Measurements from ENCODE around the gene ACSS1.
A peak's percentile ranks its signal among the peaks of the same experiment; 100 is the strongest.

The ACSS1 gene

GRCh38 chr20:24993337-24994185, 64.4 kb downstream of the ACSS1 start:
- no peak for DNase-seq (ENCODE audit: low read depth in 3 of 3)

GRCh38 chr20:24992487-24993205, 65.3 kb downstream of the ACSS1 start, which contains the start of gene APMAP:
Gene APMAP (minus strand): TSS chr20:24992751. CDS start chr20:24992688, 63 bp downstream.
- DNase-seq (ENCODE audit: low read depth in 3 of 3), result peak; percentile 93 to 94 (median 94)

GRCh38 chr20:24991897-24992486, 65.9 kb downstream of the ACSS1 start:
- DNase-seq (ENCODE audit: low read depth in 3 of 3), result peak in 1 of 3 experiments; percentile 6

DNA sequence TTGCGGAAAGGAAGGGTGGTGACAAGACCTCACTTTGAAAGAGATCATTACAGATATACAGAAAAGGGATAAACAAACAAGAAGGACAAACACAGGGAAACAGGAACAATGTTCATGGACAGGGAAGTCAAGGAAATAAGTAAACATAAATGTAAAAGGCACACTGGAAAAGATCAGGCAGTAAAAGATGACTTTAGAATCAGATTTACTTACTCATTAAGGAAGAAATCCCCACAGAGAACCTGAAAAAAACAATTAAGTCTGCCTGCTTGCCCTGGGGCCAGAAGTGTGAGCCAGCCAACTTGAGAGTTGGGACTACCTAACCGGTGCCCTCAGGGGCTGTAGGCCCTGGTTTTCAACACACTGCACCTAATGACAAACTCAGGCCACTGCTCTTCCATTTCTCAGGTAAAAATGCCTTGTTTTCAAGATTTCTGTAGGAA, 67.1 kb downstream of the ACSS1 start:
- no peak for DNase-seq (ENCODE audit: low read depth in 3 of 3)

DNA sequence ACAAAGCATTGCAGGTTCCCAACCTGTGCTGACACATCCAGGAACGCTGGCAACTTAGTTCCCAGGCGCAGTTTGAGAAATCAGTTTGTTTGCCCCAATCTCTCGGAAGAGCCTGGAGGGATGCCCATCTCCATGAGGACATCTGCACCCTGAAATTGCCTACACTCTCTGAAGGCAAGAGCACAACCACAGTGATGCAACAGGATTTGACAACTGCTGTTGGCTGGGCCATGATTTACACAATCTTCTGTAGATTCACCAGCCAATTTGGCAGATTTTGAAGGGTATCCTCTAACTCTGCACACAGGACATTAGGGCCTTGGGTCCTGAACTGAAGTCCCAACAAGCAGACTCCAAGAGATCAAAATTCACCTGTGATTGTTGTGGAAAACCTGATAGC, 68.8 kb downstream of the ACSS1 start:
- DNase-seq (ENCODE audit: low read depth in 3 of 3), result no peak

DNA sequence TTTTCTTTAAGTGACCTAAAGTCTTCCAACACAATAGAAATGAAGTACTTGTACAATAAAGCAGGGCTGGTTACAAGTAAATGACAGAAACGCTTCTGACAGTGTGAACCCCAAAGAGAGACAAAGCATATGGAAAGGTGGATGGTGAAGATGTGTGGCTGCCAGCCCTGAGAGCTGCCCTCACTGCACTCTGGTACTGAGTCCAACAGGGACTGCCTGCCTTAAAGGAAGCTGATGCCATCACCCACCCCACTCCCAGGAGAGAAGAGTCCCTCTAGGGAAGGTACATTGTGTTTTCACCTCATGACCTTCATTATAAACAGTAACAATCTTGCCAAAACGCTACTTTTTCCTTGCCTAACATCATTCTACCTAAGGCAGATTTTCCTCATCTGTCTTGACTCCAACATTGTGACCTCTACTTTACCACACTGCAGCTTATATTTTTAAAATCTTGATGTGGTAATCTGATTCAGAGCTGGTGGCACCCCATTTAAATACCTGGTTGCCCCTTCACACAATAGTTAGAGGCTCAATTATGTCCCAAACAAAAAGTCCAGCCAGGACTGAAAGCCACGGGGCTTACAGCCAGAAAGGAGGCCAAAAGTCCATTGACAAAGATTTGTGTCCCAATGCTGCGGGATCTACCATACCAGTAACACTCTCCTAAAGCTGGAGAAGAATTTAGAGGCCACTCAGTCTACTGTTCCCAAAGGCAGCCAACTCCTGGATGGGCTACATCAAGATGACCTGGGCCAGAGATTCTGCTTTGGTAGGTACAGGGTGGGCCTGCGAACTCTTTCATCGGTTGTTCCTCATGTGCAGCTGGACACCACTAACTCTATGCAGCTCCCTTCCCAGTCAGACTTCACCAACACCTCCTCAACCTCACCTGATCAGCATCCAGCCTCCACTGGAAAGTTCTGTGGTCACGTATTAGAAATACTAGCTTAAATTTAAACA, 69.8 kb downstream of the ACSS1 start:
- DNase-seq (ENCODE audit: low read depth in 3 of 3), result no peak

DNA sequence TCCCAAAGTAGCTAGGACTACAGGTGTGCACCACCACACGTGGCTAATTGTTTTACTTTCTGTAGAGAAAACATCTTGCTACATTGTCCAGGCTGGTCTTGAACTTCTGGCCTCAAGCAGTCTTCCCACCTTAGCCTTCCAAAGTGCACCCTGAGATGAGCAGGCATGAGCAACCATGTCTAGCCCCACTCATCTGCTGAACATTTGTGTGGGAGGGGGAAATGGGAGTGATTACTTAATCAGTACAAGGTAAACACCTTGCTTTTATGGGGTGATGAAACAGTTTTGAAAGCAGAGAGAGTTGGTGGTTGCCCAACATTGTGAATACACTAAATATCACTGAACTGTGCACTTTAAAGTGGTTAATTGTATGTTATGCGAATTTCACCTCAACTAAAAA, 70.7 kb downstream of the ACSS1 start:
- DNase-seq (ENCODE audit: low read depth in 3 of 3), result no peak

DNA sequence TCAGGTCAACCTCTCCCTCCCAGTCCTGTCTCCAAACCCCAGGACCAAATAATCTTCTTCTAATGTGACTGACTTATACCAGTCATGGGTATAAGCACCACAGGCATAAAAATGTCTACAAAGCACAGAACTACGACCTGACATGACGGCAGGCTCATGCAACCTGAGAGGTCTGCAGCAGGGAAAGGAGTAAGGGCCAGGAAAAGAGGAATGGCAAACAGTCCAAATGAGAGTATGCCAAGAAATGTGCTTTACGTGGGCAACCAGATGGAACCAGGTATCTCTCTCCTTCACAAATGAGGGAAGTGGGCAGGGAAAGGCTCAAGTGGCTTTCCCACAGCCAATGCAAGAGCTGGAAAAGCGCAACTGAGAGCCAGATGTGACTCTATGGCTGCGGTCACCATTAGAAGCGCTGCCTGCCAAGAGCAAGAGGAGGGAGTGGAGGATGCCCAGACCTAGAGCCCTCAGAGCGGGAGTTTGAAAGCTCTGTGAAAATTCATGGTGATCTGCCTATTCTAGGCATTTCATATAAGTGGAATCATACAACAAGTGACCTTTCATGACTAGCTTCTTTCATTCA, 71.4 kb downstream of the ACSS1 start:
- no peak for DNase-seq (ENCODE audit: low read depth in 3 of 3)

DNA sequence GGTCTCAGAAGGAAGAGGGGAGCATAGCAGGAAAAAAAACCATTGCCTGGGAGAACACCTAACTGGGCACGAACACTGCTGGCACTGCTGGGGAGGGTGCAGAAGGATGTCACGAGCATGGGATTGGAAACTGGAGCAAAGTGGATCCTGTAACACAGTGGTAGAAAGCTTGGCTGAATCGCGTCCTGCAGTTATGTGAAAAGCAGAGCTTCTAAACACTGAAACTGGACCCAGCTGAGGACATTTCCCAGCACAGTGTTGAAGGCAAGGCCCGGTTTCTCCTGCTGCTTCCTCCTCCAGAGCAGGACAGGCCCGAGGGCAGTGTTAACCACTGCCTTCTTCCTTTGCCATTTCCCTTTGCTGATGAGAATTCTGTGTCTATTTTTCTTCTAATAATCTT, 72.1 kb downstream of the ACSS1 start:
- no peak for DNase-seq (ENCODE audit: low read depth in 3 of 3)

DNA sequence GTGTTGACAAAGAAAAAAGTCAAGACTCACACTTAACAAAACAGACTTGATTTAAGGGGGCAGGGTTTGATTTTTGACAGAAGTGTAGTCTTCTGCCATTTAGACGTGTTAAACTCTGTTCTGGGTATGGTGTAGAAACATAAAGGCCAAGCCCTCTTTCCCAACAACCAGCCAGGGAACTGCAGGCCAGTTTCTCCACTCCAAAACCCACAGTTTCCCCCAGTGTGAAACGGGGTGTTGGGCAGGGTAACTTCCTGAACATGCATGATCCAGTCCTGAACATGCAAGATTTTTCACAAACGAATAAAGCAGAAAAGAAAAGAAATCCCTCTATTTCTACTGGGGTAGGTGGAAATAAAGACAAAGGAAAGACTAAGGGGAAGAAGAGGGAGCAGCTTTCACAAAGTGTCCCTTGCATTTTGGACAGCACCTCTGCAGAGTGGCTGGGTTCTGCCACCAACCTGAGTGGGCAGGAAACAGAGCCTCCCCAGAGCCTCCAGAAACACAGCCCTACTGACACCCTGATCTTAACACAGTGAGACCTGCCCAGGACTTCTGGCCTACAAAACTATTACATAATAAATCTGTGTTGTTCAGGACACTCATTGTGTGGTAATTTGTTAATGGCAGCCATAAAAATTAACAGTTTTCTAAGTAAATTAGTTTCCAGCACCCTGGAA, 72.8 kb downstream of the ACSS1 start:
- no peak for DNase-seq (ENCODE audit: low read depth in 3 of 3)

GRCh38 chr20:24983896-24984295, 74.0 kb downstream of the ACSS1 start:
- no peak for DNase-seq (ENCODE audit: low read depth in 3 of 3)

- no peak for DNase-seq (ENCODE audit: low read depth in 3 of 3)
These were observed 76.1 kb downstream of the ACSS1 start for GRCh38 chr20:24981790-24982189.

- no peak for DNase-seq (ENCODE audit: low read depth in 3 of 3)
These were observed 76.7 kb downstream of the ACSS1 start for GRCh38 chr20:24981282-24981681.

DNA sequence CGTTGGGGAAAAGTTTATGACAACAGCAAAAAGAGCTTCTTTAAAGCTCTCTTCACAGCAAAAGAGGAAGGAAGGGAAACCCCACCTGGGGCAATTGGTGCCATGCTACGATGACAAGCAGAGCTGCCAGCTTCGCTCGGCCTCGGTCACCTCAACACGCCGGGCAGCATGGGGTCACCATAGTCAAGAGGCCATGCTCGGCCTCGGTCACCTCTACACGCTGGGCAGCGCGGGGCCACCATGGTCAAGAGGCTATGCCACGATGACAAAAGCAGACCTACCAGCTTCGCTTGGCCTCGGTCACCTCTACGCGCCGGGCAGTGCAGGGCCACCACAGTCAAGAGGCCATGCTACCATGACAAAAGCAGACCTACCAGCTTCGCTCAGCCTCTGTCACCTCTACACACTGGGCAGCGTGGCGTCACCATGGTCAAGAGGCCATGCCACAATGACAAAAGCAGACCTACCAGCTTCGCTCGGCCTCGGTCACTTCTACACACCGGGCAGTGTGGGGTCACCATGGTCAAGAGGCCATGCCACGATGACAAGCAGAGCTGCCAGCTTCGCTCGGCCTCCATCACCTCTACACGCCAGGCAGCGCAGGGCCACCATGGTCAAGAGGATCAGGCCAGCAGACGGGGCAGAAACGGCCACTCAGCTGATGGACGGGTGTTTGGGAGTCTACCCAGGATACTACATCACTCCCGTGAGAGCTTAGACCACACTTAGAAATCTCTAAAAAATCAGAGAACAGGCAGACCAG, 77.5 kb downstream of the ACSS1 start:
- no peak for DNase-seq (ENCODE audit: low read depth in 3 of 3)

- DNase-seq (ENCODE audit: low read depth in 3 of 3), result no peak
These were observed 78.6 kb downstream of the ACSS1 start for GRCh38 chr20:24979036-24979960.

DNA sequence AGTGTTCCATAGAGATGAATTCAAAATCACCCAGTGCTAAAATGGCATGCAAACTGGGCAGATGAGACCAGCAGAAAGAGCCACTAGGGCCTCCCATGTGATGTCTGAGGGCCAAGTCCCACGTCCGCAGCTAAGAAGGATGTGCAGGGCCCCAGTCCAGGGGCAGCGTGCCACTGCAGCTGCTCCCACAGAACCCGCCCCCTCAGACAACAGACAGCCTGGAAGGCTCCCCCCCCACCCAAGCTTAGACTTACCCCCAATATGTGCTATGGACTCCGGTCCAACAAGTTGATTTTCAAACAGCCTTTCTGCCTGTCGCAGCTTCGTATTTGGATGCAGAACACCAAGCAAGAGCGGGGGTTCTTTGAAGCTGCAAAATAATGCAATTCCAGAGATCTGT, 79.4 kb downstream of the ACSS1 start:
- DNase-seq (ENCODE audit: low read depth in 3 of 3), result no peak

DNA sequence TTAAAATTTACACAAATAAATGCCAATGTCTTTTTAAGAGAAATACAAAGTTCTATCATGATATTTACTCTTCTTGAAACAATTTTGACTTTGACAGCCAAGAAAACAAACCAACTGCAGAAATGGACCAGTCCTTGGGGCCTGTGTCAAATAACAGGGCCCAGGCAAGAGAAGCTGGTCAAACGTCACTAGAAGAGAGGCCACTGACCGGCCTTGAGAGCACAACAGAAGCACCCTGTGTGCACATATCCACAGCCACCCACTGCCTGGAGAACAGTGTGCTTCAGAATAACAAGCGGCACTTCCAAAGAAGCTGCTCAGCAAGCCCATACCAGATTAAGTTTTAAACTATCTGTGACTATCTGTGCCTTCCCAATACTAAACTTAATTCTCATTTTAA, 80.1 kb downstream of the ACSS1 start:
- DNase-seq (ENCODE audit: low read depth in 3 of 3), result no peak

DNA sequence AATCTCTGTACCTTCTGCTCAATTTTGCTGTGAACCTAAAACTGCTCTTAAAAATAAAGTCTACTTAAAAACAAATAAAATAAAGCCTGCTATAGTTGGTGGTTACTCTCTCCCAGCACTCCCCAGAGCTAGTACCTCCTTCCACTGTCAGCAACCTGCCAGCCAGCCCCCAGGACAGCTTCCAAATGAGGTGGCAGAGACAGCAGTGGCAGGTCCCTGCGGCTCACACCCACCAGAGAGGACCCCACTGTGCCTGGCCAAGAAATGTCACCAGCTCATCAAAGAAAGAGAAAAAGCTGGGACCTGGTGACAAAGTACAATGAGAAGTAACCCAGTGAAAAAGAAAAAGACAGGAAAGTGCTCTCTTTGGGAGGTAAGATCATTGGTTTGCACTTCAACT, 80.6 kb downstream of the ACSS1 start:
- DNase-seq (ENCODE audit: low read depth in 3 of 3), result no peak

GRCh38 chr20:24972341-24972740, 85.6 kb downstream of the ACSS1 start:
- DNase-seq (ENCODE audit: low read depth in 3 of 3), result no peak

All from stimulated activated CD4-positive, alpha-beta T cell treated with anti-CD3 and anti-CD28 coated beads, TNF-alpha, amount 100 ng/mL, for 4 hours (primary cell).